ENCODE results near the gene CYP3A4. TPM values are rescaled to one million over a fixed set of nuclear protein-coding genes. Genes with fewer than 3 reads are reported as not detected.

CYP3A4 gene
- total RNA-seq, 1 experiment from 2014 or later, result not detected

DNA sequence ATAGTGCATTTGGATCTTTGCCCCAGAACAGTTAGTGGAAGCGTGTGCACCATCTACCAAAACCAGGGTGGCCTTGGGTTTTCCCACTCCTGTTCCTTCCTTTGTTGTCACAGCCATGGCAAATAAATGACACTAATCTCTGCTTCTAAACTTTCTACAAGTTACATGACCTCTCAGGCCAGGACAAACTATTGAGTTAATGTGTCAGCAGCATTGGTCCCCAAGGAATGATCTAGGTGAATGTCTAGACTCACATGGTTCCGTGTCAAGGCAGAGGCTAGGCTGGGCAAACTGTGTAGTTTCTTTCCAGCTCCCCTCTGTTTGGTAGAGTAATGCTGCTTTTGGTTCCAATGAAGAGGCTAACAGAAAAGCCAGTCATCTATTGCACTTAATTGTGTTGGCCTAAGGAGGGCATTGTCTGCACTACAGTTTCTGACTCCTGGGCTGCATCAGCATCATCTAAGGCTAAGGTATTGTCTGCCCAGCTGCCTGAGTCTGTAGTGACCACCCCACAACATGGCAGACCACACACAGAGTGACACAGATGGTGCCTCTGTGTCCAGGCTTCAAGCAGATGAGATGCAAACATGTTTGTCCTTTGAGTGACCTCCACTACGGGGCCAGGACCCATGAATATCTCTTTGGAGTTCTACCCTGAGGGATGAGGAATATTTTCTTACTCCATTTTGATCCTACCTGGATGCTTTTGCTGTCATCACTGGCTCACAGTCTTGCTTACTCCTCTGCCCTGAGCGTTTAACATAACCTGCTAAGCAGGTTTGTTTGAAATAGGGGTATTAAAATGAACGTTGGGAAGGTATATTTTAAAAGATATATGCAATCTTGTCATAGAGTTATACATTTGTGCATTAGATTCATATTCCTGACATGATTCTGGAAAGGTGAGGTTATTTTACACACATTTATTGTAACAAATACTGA, 1.7 kb downstream of the CYP3A4 start:
- ATAC-seq (no peak), DNase-seq (peak; percentile 11)
- Histone ChIP-seq H3K27me3 (ENCODE audit: low read length) (peaks cover 12% of the 10 kb centered on the region; the same call in 1 of the 2 replicates), H3F3A (ENCODE audit: low read length, unreplicated experiment) (no peaks in the 10 kb centered on the region), H3K79me2 (ENCODE audit: low read length) (no peaks in the 10 kb centered on the region), H4K20me1 (ENCODE audit: low read length) (no peaks in the 10 kb centered on the region), H3K9ac (ENCODE audit: low read length) (no peak overlapping the region), H3K9me2 (replicated peaks; ENCODE audit: low read length) (no peaks in the 10 kb centered on the region), H3K4me2 (ENCODE audit: low read length) (no peak overlapping the region), H3K27ac (ENCODE audit: low read length) (no peak overlapping the region), H3K36me3 (ENCODE audit: low read depth, low read length) (no peaks in the 10 kb centered on the region), H3K4me3 (ENCODE audit: low read length) (no peak overlapping the region), H2AFZ (ENCODE audit: low read length) (no peak overlapping the region), H3K4me1 (ENCODE audit: insufficient read depth, low read length) (no peaks in the 10 kb centered on the region), H3K9me3 (ENCODE audit: low read length) (no peaks in the 10 kb centered on the region)
- ChIA-PET CTCF (no interaction called here), POLR2A (ENCODE audit: unreplicated experiment) (no interaction called here)
- intact Hi-C loops (cut with micrococcal nuclease), result no loop called here
- no peak for TF ChIP-seq EZH2 (IDR thresholded peaks at IDR 0.05; ENCODE audit: low read length, unreplicated experiment)
- TF ChIP-seq EZH2phosphoT487 (IDR thresholded peaks at IDR 0.05; ENCODE audit: borderline replicate concordance, low read length), result no peak
- TF ChIP-seq, protein P1, sequence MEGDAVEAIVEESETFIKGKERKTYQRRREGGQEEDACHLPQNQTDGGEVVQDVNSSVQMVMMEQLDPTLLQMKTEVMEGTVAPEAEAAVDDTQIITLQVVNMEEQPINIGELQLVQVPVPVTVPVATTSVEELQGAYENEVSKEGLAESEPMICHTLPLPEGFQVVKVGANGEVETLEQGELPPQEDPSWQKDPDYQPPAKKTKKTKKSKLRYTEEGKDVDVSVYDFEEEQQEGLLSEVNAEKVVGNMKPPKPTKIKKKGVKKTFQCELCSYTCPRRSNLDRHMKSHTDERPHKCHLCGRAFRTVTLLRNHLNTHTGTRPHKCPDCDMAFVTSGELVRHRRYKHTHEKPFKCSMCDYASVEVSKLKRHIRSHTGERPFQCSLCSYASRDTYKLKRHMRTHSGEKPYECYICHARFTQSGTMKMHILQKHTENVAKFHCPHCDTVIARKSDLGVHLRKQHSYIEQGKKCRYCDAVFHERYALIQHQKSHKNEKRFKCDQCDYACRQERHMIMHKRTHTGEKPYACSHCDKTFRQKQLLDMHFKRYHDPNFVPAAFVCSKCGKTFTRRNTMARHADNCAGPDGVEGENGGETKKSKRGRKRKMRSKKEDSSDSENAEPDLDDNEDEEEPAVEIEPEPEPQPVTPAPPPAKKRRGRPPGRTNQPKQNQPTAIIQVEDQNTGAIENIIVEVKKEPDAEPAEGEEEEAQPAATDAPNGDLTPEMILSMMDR (conservative IDR thresholded peaks at IDR 0.05; ENCODE audit: low read depth, low read length), result no peak
- BruUV-seq (replicated peaks), result no TSS peak

GRCh38 chr7:99780588-99780987, 3.4 kb downstream of the CYP3A4 start:
- H3K27me3 ChIP-seq (ENCODE audit: low read length), result 0 out of 2 replicates have a peak, but pooled peaks cover 12% of the 10 kb centered on the region
- H2AFZ ChIP-seq (ENCODE audit: low read length), result no peak overlapping the region
- H4K20me1 ChIP-seq (ENCODE audit: low read length), result no peaks in the 10 kb centered on the region
- no peak overlapping the region for H3K9ac ChIP-seq (ENCODE audit: low read length)
- DNase-seq (no peak), ATAC-seq (no peak)
- H3K27ac ChIP-seq (ENCODE audit: low read length), result no peak overlapping the region
- intact Hi-C loops (cut with micrococcal nuclease), result no loop called here
- no peaks in the 10 kb centered on the region for H3K9me2 ChIP-seq (replicated peaks; ENCODE audit: low read length)
- H3K79me2 ChIP-seq (ENCODE audit: low read length), result no peaks in the 10 kb centered on the region
- no peaks in the 10 kb centered on the region for H3K4me1 ChIP-seq (ENCODE audit: insufficient read depth, low read length)
- POLR2A ChIA-PET (ENCODE audit: unreplicated experiment), result no interaction called here
- H3K36me3 ChIP-seq (ENCODE audit: low read depth, low read length), result no peaks in the 10 kb centered on the region
- CTCF ChIA-PET, result no interaction called here
- H3F3A ChIP-seq (ENCODE audit: low read length, unreplicated experiment), result no peaks in the 10 kb centered on the region
- H3K4me3 ChIP-seq (ENCODE audit: low read length), result no peak overlapping the region
- H3K4me2 ChIP-seq (ENCODE audit: low read length), result no peak overlapping the region
- TF ChIP-seq EZH2phosphoT487 (IDR thresholded peaks at IDR 0.05; ENCODE audit: borderline replicate concordance, low read length) (no peak), EZH2 (IDR thresholded peaks at IDR 0.05; ENCODE audit: low read length, unreplicated experiment) (no peak)
- TF ChIP-seq, protein P1 (conservative IDR thresholded peaks at IDR 0.05; ENCODE audit: low read depth, low read length), result no peak
- no TSS peak for BruUV-seq (replicated peaks)
- H3K9me3 ChIP-seq (ENCODE audit: low read length), result no peaks in the 10 kb centered on the region

- no peaks in the 10 kb centered on the region for H3K4me1 ChIP-seq (ENCODE audit: insufficient read depth, low read length)
- H3K9ac ChIP-seq (ENCODE audit: low read length), result no peak overlapping the region
- no peak for ATAC-seq
- TF ChIP-seq, protein P1 (conservative IDR thresholded peaks at IDR 0.05; ENCODE audit: low read depth, low read length), result no peak
- intact Hi-C loops (cut with micrococcal nuclease), result no loop called here
- no peak for DNase-seq
- H3K36me3 ChIP-seq (ENCODE audit: low read depth, low read length), result no peaks in the 10 kb centered on the region
- H3K27ac ChIP-seq (ENCODE audit: low read length), result no peak overlapping the region
- no peaks in the 10 kb centered on the region for H4K20me1 ChIP-seq (ENCODE audit: low read length)
- no peak overlapping the region for H3K4me2 ChIP-seq (ENCODE audit: low read length)
- ChIA-PET CTCF (no interaction called here), POLR2A (ENCODE audit: unreplicated experiment) (no interaction called here)
- H3K79me2 ChIP-seq (ENCODE audit: low read length), result no peaks in the 10 kb centered on the region
- BruUV-seq (replicated peaks), result no TSS peak
- H2AFZ ChIP-seq (ENCODE audit: low read length), result no peak overlapping the region
- H3K4me3 ChIP-seq (ENCODE audit: low read length), result no peak overlapping the region
- H3F3A ChIP-seq (ENCODE audit: low read length, unreplicated experiment), result no peaks in the 10 kb centered on the region
- no peaks in the 10 kb centered on the region for H3K9me3 ChIP-seq (ENCODE audit: low read length)
- H3K9me2 ChIP-seq (replicated peaks; ENCODE audit: low read length), result no peaks in the 10 kb centered on the region
- H3K27me3 ChIP-seq (ENCODE audit: low read length), result 0 out of 2 replicates have a peak, but pooled peaks cover 12% of the 10 kb centered on the region
These were observed 4.0 kb downstream of the CYP3A4 start for GRCh38 chr7:99779949-99780348.
